OCI-LY3 (cell line): ENCODE measurements around the gene PGAP2.

ENCODE experiments used
- H2AFZ ChIP-seq: fragments of 200-600, 300-600 bp; shearing (Covaris generic); 2 replicates; pipeline ENCODE4 v1.6.0; 2014; ENCODE audit warnings: antibody characterized with exemption, low read depth, low read length
- H3K27ac ChIP-seq: fragments of 200-600, 300-600 bp; sonication (generic); 2 replicates; pipeline ENCODE4 v1.5.1; 2014; ENCODE audit warnings: mild to moderate bottlenecking, low read length, moderate library complexity, mixed read lengths
- H3K27me3 ChIP-seq: fragments of 200-600, 300-600 bp; sonication (generic); 2 replicates; pipeline ENCODE4 v1.6.1; 2014; ENCODE audit warnings: low read depth, low read length, mixed read lengths
- H3K36me3 ChIP-seq: fragments of 200-600, 300-600 bp; sonication (generic); replicated peaks from 2 replicates; pipeline ENCODE3; 2014; ENCODE audit warnings: low read depth, low read length, mixed read lengths
- H3K4me1 ChIP-seq: fragments of 300-600, 200-600 bp; sonication (generic); 2 replicates; pipeline ENCODE4 v1.6.1; 2014; ENCODE audit warnings: low read length, mixed read lengths
- H3K4me2 ChIP-seq: fragments of 200-600, 300-600 bp; sonication (generic); 2 replicates; pipeline ENCODE4 v1.6.1; 2014; ENCODE audit warnings: low read length, mixed read lengths
- H3K4me3 ChIP-seq: fragments of 300-600, 200-600 bp; sonication (generic); 2 replicates; pipeline ENCODE4 v1.5.1; 2014; ENCODE audit warnings: antibody characterized with exemption, mild to moderate bottlenecking, low read length, moderate library complexity
- H3K79me2 ChIP-seq: fragments of 300-600, 200-600 bp; shearing (Covaris generic); 2 replicates; pipeline ENCODE4 v1.6.1; 2014; ENCODE audit warnings: mild to moderate bottlenecking, low read length, mixed read lengths
- H3K9ac ChIP-seq: fragments of 300-600, 200-600 bp; shearing (Covaris generic); 2 replicates; pipeline ENCODE4 v1.6.0; 2014; ENCODE audit warnings: mild to moderate bottlenecking, low read length, moderate library complexity
- H3K9me3 ChIP-seq: fragments of 200-600, 300-600 bp; shearing (Covaris generic); 2 replicates; pipeline ENCODE4 v1.6.1; 2014; ENCODE audit warnings: low read length, mixed read lengths; ENCODE audit not compliant: insufficient read depth
- H4K20me1 ChIP-seq: fragments of 200-600, 300-600 bp; sonication (generic); 2 replicates; pipeline ENCODE4 v1.6.1; 2016; ENCODE audit warnings: low read length, mixed read lengths; ENCODE audit not compliant: insufficient read depth
- CTCF ChIP-seq: fragments of 200-600, 300-600 bp; sonication (generic); IDR thresholded peaks from 2 replicates; pipeline ENCODE4 v1.5.1; 2014; ENCODE audit warnings: antibody characterized with exemption, low read length, low read depth
- EZH2phosphoT487 ChIP-seq: fragments of 200-600 bp; shearing (Covaris generic); IDR thresholded peaks from 2 replicates; pipeline ENCODE4 v1.6.1; 2018; ENCODE audit warnings: antibody characterized with exemption, mixed run types, low read depth

Gene PGAP2

GRCh38 chr11:3834349-3834663 lies 25.9 kb downstream of the PGAP2 start:
- peaks cover 97% of the 10 kb centered on the region for H3K79me2 ChIP-seq

GRCh38 chr11:3834664-3835461 lies 26.5 kb downstream of the PGAP2 start:
- H3K9ac ChIP-seq, result no peak overlapping the region

More at GRCh38 chr11:3834349-3834663, 25.9 kb downstream of the PGAP2 start:
- Histone ChIP-seq H3K4me2 (no peak overlapping the region), H3K9me3 (no peaks in the 10 kb centered on the region), H3K36me3 (peaks cover 62% of the 10 kb centered on the region), H2AFZ (no peak overlapping the region), H4K20me1 (peaks cover 92% of the 10 kb centered on the region), H3K27ac (no peak overlapping the region), H3K4me3 (no peak overlapping the region), H3K9ac (no peak overlapping the region), H3K27me3 (no peaks in the 10 kb centered on the region), H3K4me1 (peaks cover 35% of the 10 kb centered on the region)
- TF ChIP-seq CTCF, result no peak
- TF ChIP-seq EZH2phosphoT487, result no peak

GRCh38 chr11:3835751-3836150 lies 27.4 kb downstream of the PGAP2 start:
- Histone ChIP-seq H3K79me2 (peaks cover 99% of the 10 kb centered on the region), H3K4me1 (peaks cover 41% of the 10 kb centered on the region), H2AFZ (no peak overlapping the region), H3K27ac (no peak overlapping the region), H3K27me3 (no peaks in the 10 kb centered on the region), H3K36me3 (peaks cover 56% of the 10 kb centered on the region), H4K20me1 (peaks cover 90% of the 10 kb centered on the region), H3K9me3 (no peaks in the 10 kb centered on the region), H3K9ac (no peak overlapping the region), H3K4me3 (no peak overlapping the region), H3K4me2 (no peak overlapping the region)
- no peak for TF ChIP-seq CTCF
- no peak for TF ChIP-seq EZH2phosphoT487

More at GRCh38 chr11:3834664-3835461, 26.5 kb downstream of the PGAP2 start:
- H3K36me3 ChIP-seq, result peaks cover 61% of the 10 kb centered on the region
- peaks cover 41% of the 10 kb centered on the region for H3K4me1 ChIP-seq
- peaks cover 99% of the 10 kb centered on the region for H3K79me2 ChIP-seq
- H4K20me1 ChIP-seq, result peaks cover 97% of the 10 kb centered on the region
- no peaks in the 10 kb centered on the region for H3K27me3 ChIP-seq
- H3K4me2 ChIP-seq, result no peak overlapping the region
- H3K27ac ChIP-seq, result no peak overlapping the region
- no peak overlapping the region for H3K4me3 ChIP-seq
- no peak for TF ChIP-seq CTCF
- no peak for TF ChIP-seq EZH2phosphoT487
- H3K9me3 ChIP-seq, result no peaks in the 10 kb centered on the region
- H2AFZ ChIP-seq, result no peak overlapping the region

GRCh38 chr11:3836903-3837302 lies 28.5 kb downstream of the PGAP2 start:
- peaks cover 87% of the 10 kb centered on the region for H3K79me2 ChIP-seq

More at GRCh38 chr11:3836903-3837302, 28.5 kb downstream of the PGAP2 start:
- H3K27ac ChIP-seq, result peak overlapping the region; percentile 14; the same call in 1 of the 2 replicates
- peak overlapping the region; percentile 97 for H3K4me2 ChIP-seq
- TF ChIP-seq CTCF (no peak), EZH2phosphoT487 (no peak)
- no peak overlapping the region for H2AFZ ChIP-seq
- no peaks in the 10 kb centered on the region for H3K27me3 ChIP-seq
- H4K20me1 ChIP-seq, result peaks cover 78% of the 10 kb centered on the region
- peak overlapping the region; percentile 16; the same call in 1 of the 2 replicates for H3K9ac ChIP-seq
- H3K9me3 ChIP-seq, result no peaks in the 10 kb centered on the region
- peaks cover 44% of the 10 kb centered on the region for H3K4me1 ChIP-seq
- peaks cover 46% of the 10 kb centered on the region for H3K36me3 ChIP-seq
- H3K4me3 ChIP-seq, result no peak overlapping the region
